CD4-positive, alpha-beta T cell treated with Interleukin-21 for 1 hour (primary cell): ENCODE data around the gene ZNF700.
"Not testable (repeated sequence)": the region's sequence is repeated elsewhere in the genome, so short reads cannot be mapped to it uniquely, and the experiment has no call there.

Source experiments
- DNase-seq: peaks from one replicate; pipeline ENCODE4 v3.0.0-alpha.2; 2020

ZNF700 gene

GRCh38 chr19:11991921-11992320 is 67.0 kb downstream of the ZNF700 start:
- not testable (repeated sequence) for DNase-seq

- no peak for DNase-seq
Measured at GRCh38 chr19:11995174-11995573, 70.3 kb downstream of the ZNF700 start.
